SU-DHL-6 (cell line): Measurements from ENCODE around the gene GUCY1A2.

Experiments used
- H2AFZ ChIP-seq: fragments of 200-600 bp; sonication (generic); 2 replicates; pipeline ENCODE4 v1.6.1; 2014; ENCODE audit warnings: low read depth, mild to moderate bottlenecking, moderate library complexity, mixed read lengths, antibody characterized with exemption, low read length; ENCODE audit not compliant: severe bottlenecking
- H3F3A ChIP-seq: fragments of 200-600 bp; shearing (Covaris generic); 2 replicates; pipeline ENCODE4 v1.6.0; 2016; ENCODE audit warnings: antibody characterized with exemption, mild to moderate bottlenecking; ENCODE audit not compliant: insufficient read depth
- H3K27ac ChIP-seq: fragments of 200-600 bp; sonication (generic); 2 replicates; pipeline ENCODE4 v1.5.1; 2016; ENCODE audit warnings: low read depth, mild to moderate bottlenecking, low read length, moderate library complexity, mixed read lengths
- H3K27me3 ChIP-seq: fragments of 200-600 bp; sonication (generic), shearing (Covaris generic); 2 replicates; pipeline ENCODE4 v1.6.0; 2014; ENCODE audit warnings: mild to moderate bottlenecking, low read length
- H3K36me3 ChIP-seq: fragments of 200-600 bp; sonication (generic); 2 replicates; pipeline ENCODE4 v1.6.1; 2014; ENCODE audit warnings: mild to moderate bottlenecking, low read length, mixed read lengths
- H3K4me2 ChIP-seq: fragments of 300-600, 200-600 bp; shearing (Covaris generic), sonication (generic); 2 replicates; pipeline ENCODE4 v1.6.0; 2014; ENCODE audit warnings: low read length, low read depth, mild to moderate bottlenecking; ENCODE audit not compliant: poor library complexity, severe bottlenecking
- H3K4me3 ChIP-seq: fragments of 200-600 bp; sonication (generic); 2 replicates; pipeline ENCODE4 v1.5.1; 2014; ENCODE audit warnings: antibody characterized with exemption, low read length, mild to moderate bottlenecking, mixed read lengths; ENCODE audit not compliant: insufficient read depth, poor library complexity, severe bottlenecking
- H3K79me2 ChIP-seq: fragments of 200-600 bp; sonication (generic); 2 replicates; pipeline ENCODE4 v1.6.1; 2014; ENCODE audit warnings: mild to moderate bottlenecking, low read length, moderate library complexity; ENCODE audit not compliant: insufficient read depth
- H3K9ac ChIP-seq: fragments of 200-600 bp; sonication (generic); 2 replicates; pipeline ENCODE4 v1.7.0; 2014; ENCODE audit warnings: mild to moderate bottlenecking, low read length
- H3K9me2 ChIP-seq: fragments of 200-600 bp; sonication (generic); replicated peaks from 2 replicates; pipeline ENCODE4 v1.6.1; 2014; ENCODE audit warnings: low read length; ENCODE audit not compliant: insufficient read depth
- H3K9me3 ChIP-seq: fragments of 200-600 bp; sonication (generic); 2 replicates; pipeline ENCODE4 v1.6.1; 2014; ENCODE audit warnings: low read length, mixed read lengths; ENCODE audit not compliant: insufficient read depth
- H4K20me1 ChIP-seq: fragments of 200-600 bp; sonication (generic); 2 replicates; pipeline ENCODE4 v1.6.1; 2014; ENCODE audit warnings: low read depth, mild to moderate bottlenecking, antibody characterized with exemption, low read length, moderate library complexity, mixed read lengths
- EZH2phosphoT487 ChIP-seq: fragments of 200-600 bp; sonication (generic), shearing (Covaris generic); conservative IDR thresholded peaks from 2 replicates; pipeline ENCODE4 v1.6.1; 2018; ENCODE audit warnings: mild to moderate bottlenecking, antibody characterized with exemption, low read length, moderate library complexity, mixed read lengths
- TF ChIP-seq, protein P1 (sequence below): fragments of 200-600 bp; sonication (generic); IDR thresholded peaks from one replicate; pipeline ENCODE4 v1.5.1; 2017; ENCODE audit warnings: antibody characterized with exemption, mild to moderate bottlenecking, low read length, moderate library complexity; ENCODE audit not compliant: insufficient read depth, poor library complexity, severe bottlenecking

GUCY1A2 gene

GRCh38 chr11:106632283-106632682, 386.0 kb downstream of the GUCY1A2 start:
- Histone ChIP-seq H3K4me3 (no peak overlapping the region), H4K20me1 (no peaks in the 10 kb centered on the region), H3K27me3 (no peaks in the 10 kb centered on the region), H3K9ac (no peak overlapping the region), H3K36me3 (no peaks in the 10 kb centered on the region), H2AFZ (no peak overlapping the region), H3K9me2 (no peaks in the 10 kb centered on the region), H3F3A (no peaks in the 10 kb centered on the region), H3K79me2 (no peaks in the 10 kb centered on the region), H3K4me2 (no peak overlapping the region), H3K27ac (no peak overlapping the region), H3K9me3 (no peaks in the 10 kb centered on the region)
- no peak for TF ChIP-seq EZH2phosphoT487
- TF ChIP-seq, protein P1, sequence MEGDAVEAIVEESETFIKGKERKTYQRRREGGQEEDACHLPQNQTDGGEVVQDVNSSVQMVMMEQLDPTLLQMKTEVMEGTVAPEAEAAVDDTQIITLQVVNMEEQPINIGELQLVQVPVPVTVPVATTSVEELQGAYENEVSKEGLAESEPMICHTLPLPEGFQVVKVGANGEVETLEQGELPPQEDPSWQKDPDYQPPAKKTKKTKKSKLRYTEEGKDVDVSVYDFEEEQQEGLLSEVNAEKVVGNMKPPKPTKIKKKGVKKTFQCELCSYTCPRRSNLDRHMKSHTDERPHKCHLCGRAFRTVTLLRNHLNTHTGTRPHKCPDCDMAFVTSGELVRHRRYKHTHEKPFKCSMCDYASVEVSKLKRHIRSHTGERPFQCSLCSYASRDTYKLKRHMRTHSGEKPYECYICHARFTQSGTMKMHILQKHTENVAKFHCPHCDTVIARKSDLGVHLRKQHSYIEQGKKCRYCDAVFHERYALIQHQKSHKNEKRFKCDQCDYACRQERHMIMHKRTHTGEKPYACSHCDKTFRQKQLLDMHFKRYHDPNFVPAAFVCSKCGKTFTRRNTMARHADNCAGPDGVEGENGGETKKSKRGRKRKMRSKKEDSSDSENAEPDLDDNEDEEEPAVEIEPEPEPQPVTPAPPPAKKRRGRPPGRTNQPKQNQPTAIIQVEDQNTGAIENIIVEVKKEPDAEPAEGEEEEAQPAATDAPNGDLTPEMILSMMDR = no peak

GRCh38 chr11:106627694-106628093, 390.6 kb downstream of the GUCY1A2 start:
- H3K4me3 ChIP-seq = no peak overlapping the region
- no peaks in the 10 kb centered on the region for H3K9me3 ChIP-seq
- TF ChIP-seq, protein P1 = no peak
- TF ChIP-seq EZH2phosphoT487 = no peak
- H3K4me2 ChIP-seq = no peak overlapping the region
- H3K79me2 ChIP-seq = no peaks in the 10 kb centered on the region
- no peaks in the 10 kb centered on the region for H4K20me1 ChIP-seq
- H3K9ac ChIP-seq = no peak overlapping the region
- H3K27ac ChIP-seq = no peak overlapping the region
- no peaks in the 10 kb centered on the region for H3K36me3 ChIP-seq
- H3F3A ChIP-seq = no peaks in the 10 kb centered on the region
- no peaks in the 10 kb centered on the region for H3K9me2 ChIP-seq
- H3K27me3 ChIP-seq = no peaks in the 10 kb centered on the region
- no peak overlapping the region for H2AFZ ChIP-seq

DNA sequence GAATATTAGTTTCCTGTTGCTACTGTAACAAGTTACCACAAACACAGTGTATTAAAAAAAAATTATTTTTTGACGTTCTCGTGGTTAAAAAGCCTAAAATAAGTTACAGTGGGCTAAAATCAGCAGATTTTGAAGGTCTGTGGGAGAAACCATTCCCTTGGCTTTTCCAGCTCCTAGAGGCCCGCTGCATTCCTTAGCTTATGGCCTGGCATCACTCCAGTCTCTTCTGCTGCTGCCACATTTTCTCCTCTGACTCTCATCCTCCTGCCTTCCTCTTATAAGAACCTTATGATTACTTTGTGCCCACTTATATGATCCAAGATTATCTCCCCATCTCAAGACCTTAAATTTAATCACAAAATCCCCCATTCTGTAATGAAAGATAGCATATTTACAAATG, 392.7 kb downstream of the GUCY1A2 start:
- Histone ChIP-seq H3K36me3 (no peaks in the 10 kb centered on the region), H2AFZ (no peak overlapping the region), H3F3A (no peaks in the 10 kb centered on the region), H3K9me2 (no peaks in the 10 kb centered on the region), H3K79me2 (no peaks in the 10 kb centered on the region), H3K4me2 (no peak overlapping the region), H3K9me3 (no peaks in the 10 kb centered on the region), H4K20me1 (no peaks in the 10 kb centered on the region), H3K27ac (no peak overlapping the region), H3K9ac (no peak overlapping the region), H3K27me3 (no peaks in the 10 kb centered on the region), H3K4me3 (no peak overlapping the region)
- TF ChIP-seq EZH2phosphoT487 = no peak
- TF ChIP-seq, protein P1 = no peak

- Histone ChIP-seq H3K27me3 (no peaks in the 10 kb centered on the region), H3K9me3 (no peaks in the 10 kb centered on the region), H3K27ac (no peak overlapping the region), H3F3A (no peaks in the 10 kb centered on the region), H3K9me2 (no peaks in the 10 kb centered on the region), H3K36me3 (no peaks in the 10 kb centered on the region), H3K9ac (no peak overlapping the region), H2AFZ (no peak overlapping the region), H3K4me3 (no peak overlapping the region), H3K79me2 (no peaks in the 10 kb centered on the region), H4K20me1 (no peaks in the 10 kb centered on the region), H3K4me2 (no peak overlapping the region)
- TF ChIP-seq, protein P1 = no peak
- TF ChIP-seq EZH2phosphoT487 = no peak
Measured at GRCh38 chr11:106624377-106624776, 393.9 kb downstream of the GUCY1A2 start.
